AG04449 (cell line): ENCODE results near the gene MAP9.
A peak's percentile ranks its signal among the peaks of the same experiment; 100 is the strongest.
"Not testable (repeated sequence)": the region's sequence is repeated elsewhere in the genome, so short reads cannot be mapped to it uniquely, and the experiment has no call there.

Experiments used
- CTCF ChIA-PET: fragments of 350-600 bp; formaldehyde crosslinking; extraction: SDS; loops from one replicate; lab custom pipeline; 2021; ENCODE audit warnings: antibody characterized with exemption; lab: Yijun Ruan, JAX
- POLR2A ChIA-PET: fragments of 400-600, 350-600 bp; formaldehyde crosslinking; extraction: SDS; loops from one replicate; lab custom pipeline; 2020; ENCODE audit warnings: antibody characterized with exemption, inconsistent platforms; lab: Yijun Ruan, JAX
- DNase-seq: peaks from one replicate; pipeline ENCODE4 v3.0.0-alpha.2; 2010; ENCODE audit warnings: low read depth, low spot score
- H3K4me3 ChIP-seq: 2 replicates; pipeline ENCODE4 v1.5.1; 2011; ENCODE audit warnings: low read depth, mild to moderate bottlenecking, control low read depth, low read length
- TF ChIP-seq, protein P1 (sequence below): IDR thresholded peaks from one replicate; pipeline ENCODE4 v1.5.1; 2011; ENCODE audit warnings: mild to moderate bottlenecking, moderate library complexity, low read length, control low read depth, inconsistent platforms; ENCODE audit not compliant: insufficient read depth; ENCODE audit errors: missing control alignments

MAP9 gene

DNA sequence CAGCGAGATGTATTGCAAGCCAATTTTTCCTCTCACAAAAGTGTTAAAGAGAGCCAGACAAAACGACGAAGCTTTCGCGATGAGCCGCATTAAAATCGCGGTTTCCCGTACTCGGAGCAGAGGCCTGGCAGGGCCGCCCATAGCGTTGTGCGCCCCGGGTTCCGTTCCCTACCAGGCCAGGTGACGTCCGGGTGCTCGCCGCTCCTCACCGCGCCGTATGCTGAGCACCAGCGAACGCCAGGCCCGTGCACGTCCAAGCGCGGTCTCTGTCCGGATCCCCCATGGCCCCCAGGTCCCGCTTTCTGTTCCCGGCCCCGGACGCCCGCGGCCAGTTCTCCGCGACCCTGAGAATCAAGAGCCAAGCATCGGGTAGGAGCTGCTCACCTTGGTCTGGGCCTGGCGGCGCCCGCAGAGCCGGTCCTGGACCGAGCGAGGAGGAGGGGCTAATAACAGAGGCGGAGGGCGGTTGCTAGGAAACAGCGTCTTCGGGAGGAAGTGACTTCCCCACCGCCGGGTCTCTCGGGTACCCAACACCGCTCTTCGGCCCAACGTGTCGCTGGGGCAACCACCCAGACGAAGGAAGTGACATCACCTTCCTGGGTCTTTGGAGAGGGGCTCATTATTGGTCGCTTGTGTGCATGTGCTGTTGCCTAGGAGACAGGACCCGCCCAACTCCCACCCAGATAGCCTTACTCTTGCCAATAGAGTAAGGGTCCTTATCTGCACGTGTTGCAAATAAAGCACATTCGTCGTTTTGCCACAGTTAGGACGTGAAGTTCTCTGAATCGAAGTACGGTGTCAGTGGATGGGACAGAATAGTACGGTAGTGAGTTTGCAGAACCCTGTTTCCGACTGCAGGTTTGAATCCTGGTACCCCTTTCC, at the start of gene MAP9:
MAP9 (minus strand) TSS at position 579 of the 882 bp plus-strand sequence. CDS start 1,115 bp downstream, outside the sequence.
- DNase-seq, result peak; percentile 67
- ChIA-PET POLR2A (no interaction called here), CTCF (interaction anchor here (1.0 to 7.2 kb wide), 3 partner anchors 9 to 823 kb away, joined by 3 to 52 read pairs (median 5); no protein-coding TSS in a partner anchor)
- peak within 1 kb of the TSS; percentile 80 for H3K4me3 ChIP-seq
- TF ChIP-seq, protein P1, sequence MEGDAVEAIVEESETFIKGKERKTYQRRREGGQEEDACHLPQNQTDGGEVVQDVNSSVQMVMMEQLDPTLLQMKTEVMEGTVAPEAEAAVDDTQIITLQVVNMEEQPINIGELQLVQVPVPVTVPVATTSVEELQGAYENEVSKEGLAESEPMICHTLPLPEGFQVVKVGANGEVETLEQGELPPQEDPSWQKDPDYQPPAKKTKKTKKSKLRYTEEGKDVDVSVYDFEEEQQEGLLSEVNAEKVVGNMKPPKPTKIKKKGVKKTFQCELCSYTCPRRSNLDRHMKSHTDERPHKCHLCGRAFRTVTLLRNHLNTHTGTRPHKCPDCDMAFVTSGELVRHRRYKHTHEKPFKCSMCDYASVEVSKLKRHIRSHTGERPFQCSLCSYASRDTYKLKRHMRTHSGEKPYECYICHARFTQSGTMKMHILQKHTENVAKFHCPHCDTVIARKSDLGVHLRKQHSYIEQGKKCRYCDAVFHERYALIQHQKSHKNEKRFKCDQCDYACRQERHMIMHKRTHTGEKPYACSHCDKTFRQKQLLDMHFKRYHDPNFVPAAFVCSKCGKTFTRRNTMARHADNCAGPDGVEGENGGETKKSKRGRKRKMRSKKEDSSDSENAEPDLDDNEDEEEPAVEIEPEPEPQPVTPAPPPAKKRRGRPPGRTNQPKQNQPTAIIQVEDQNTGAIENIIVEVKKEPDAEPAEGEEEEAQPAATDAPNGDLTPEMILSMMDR, result no peak

DNA sequence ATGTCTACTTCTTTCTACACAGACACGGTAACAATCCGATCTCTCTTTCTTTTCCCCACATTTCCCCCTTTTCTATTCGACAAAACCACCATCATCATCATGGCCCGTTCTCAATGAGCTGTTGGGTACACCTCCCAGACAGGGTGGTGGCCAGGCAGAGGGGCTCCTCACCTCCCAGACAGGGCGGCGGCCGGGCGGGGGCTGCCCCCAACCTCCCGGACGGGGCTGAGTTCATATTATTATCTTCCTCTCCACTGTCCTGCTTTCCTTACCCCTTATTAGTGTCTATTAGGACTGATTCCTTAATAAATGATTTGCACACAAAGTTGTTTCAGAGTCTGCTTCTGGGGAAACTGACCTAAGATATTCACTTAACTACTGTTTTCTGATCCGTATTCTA, 48.0 kb upstream of the MAP9 start:
- DNase-seq, CTCF ChIA-PET, POLR2A ChIA-PET, H3K4me3 ChIP-seq: not testable (repeated sequence)

DNA sequence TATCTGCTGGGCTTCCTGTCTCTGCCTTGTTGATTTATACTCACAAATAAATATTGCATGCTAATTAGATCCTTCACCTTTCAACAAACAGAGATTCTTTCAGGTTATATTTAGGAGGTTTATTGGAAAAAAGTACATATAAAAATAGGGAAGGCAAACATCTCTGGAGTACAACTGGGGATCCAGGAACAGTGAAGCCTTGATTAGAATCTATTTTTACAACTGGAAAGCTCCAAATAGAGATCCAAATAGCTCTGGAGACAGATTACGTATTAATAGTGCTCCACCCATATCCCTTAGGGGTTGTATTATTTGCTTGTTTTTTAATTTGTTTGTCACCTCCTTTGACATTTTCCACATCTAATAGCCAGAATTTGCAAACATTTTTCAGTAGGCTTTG, 46.9 kb upstream of the MAP9 start:
- TF ChIP-seq, protein P1, result no peak
- ChIA-PET POLR2A (no interaction called here), CTCF (no interaction called here)
- no peak for DNase-seq
- no peak overlapping the region for H3K4me3 ChIP-seq

DNA sequence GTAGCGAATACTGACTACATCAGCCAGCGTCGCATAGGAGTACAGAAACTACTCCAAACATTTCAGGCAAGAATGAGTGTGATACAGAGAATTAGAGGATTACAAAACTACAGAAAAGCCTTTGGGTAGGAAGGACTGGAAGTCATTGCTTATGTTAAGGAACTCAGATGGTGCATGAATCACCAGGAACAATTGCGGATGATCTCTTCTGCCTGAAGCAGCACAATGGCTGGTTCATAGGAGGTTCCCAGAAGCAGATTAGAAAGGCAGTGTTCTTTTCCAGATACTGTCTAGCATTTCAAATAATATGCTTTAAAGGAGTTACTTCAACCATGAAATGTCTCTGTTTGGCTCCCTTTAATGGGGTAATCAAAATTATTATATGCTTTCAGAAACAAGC, 42.5 kb upstream of the MAP9 start:
- POLR2A ChIA-PET, result no interaction called here
- CTCF ChIA-PET, result no interaction called here
- no peak overlapping the region for H3K4me3 ChIP-seq
- TF ChIP-seq, protein P1, result no peak
- no peak for DNase-seq

DNA sequence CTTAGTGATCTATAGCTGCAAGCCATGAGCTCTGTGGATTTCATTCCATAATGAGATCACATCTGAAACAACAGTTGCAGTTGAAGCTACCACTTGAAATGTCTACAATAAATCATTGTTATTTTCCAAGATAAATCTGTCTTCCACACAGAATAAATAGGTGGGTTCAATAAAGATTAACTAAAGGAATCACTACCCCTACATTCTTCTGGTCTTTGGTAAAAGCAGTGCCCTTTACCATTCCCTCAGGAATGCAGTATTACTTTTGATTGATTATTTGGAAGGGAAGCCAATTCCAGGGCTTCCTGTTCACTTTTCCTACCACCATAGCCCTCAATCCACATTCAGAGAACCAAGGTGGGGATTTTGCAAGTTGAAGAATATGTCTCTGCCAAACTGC, 38.9 kb upstream of the MAP9 start:
- CTCF ChIA-PET, result no interaction called here

DNA sequence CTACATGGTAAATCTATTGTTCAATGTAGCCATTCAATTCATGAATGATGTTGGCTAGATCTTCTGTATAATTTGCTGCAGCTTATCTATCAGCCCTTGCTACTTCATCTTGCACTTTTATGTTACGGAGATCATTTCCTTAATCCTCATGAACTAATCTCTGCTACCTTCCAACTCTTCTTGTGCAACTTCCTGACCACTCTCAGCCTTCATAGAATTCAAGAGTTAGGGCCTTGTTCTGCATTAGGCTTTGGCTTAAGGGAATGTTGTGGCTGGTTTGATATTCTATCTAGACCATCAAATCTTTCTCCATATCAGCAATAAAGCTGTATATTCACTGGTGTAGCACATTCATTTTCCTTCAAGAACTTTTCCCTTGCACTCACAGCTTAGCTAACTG, 36.7 kb upstream of the MAP9 start:
- DNase-seq, result no peak
- ChIA-PET POLR2A (no interaction called here), CTCF (no interaction called here)
- no peak overlapping the region for H3K4me3 ChIP-seq
- TF ChIP-seq, protein P1, result no peak

More for the DNA sequence above, 38.9 kb upstream of the MAP9 start:
- DNase-seq, result no peak
- TF ChIP-seq, protein P1, result no peak
- POLR2A ChIA-PET, result no interaction called here
- H3K4me3 ChIP-seq, result no peak overlapping the region
